GM18499 (cell line): ENCODE data around the gene PDZD7.

ENCODE experiments used
- ATAC-seq: cut with Tn5 transposase; IDR thresholded peaks from one replicate; pipeline ENCODE4 v1.9.1; 2021; ENCODE audit warnings: moderate number of reproducible peaks; ENCODE audit not compliant: insufficient read depth, unreplicated experiment

The PDZD7 gene

GRCh38 chr10:100970914-100971811 is 59.8 kb downstream of the PDZD7 start:
- no peak for ATAC-seq

GRCh38 chr10:100970076-100970913 is 60.6 kb downstream of the PDZD7 start:
- ATAC-seq: no peak

- ATAC-seq: no peak
These were observed 61.5 kb downstream of the PDZD7 start, which contains the start of gene SEMA4G for GRCh38 chr10:100969187-100970075. TSS of gene SEMA4G (plus strand) at chr10:100969504. CDS start at chr10:100972913, 3,409 bp downstream.

- ATAC-seq: no peak
These were observed 62.1 kb downstream of the PDZD7 start for GRCh38 chr10:100968863-100969186.

- ATAC-seq: no peak
These were observed 62.7 kb downstream of the PDZD7 start for GRCh38 chr10:100968062-100968736.

GRCh38 chr10:100967332-100967731 is 63.6 kb downstream of the PDZD7 start:
- no peak for ATAC-seq

- ATAC-seq: no peak
These were observed 64.0 kb downstream of the PDZD7 start for GRCh38 chr10:100966887-100967286.

- no peak for ATAC-seq
These were observed 65.1 kb downstream of the PDZD7 start for GRCh38 chr10:100965820-100966219.

- ATAC-seq: no peak
These were observed 67.1 kb downstream of the PDZD7 start for GRCh38 chr10:100963826-100964225.

GRCh38 chr10:100962351-100963080 is 68.4 kb downstream of the PDZD7 start:
- ATAC-seq: no peak

- ATAC-seq: no peak
These were observed 70.7 kb downstream of the PDZD7 start for GRCh38 chr10:100960251-100960650.
